K562 (cell line): ENCODE data around the gene IQCN. TPM values are rescaled to one million over a fixed set of nuclear protein-coding genes. Genes with fewer than 3 reads are reported as not detected.

Experiments used
- ATAC-seq: fragments of 200-7000 bp; cut with Tn5 transposase; 3 replicates; pipeline ENCODE4 v1.9.1; 2020; ENCODE audit warnings: moderate library complexity
- BruUV-seq: library from RNA; stranded (reverse); fragments of 400-500 nt; replicated peaks from 2 replicates; lab custom pipeline; 2021; lab: Mats Ljungman, UMichigan
- CTCF ChIA-PET: fragments of 300-600 bp; formaldehyde crosslinking; extraction: SDS; loops from one replicate; lab custom pipeline; 2021; ENCODE audit warnings: low intra/inter-chr PET ratio; lab: Yijun Ruan, JAX
- POLR2A ChIA-PET: fragments of 300-600, 350-650 bp; sonication (Branson Sonifier 250); formaldehyde crosslinking; extraction: SDS; loops from one replicate; lab custom pipeline; 2021; ENCODE audit warnings: antibody characterized with exemption, inconsistent platforms; lab: Yijun Ruan, JAX
- DNase-seq, 4 experiments: peaks; one replicate each; pipeline versions ENCODE4 v3.0.0 to v3.0.0-alpha.2; 2011 to 2018; ENCODE audit warnings: low spot score in 3 of 4, mixed read lengths in 3 of 4; ENCODE audit errors: extremely low read depth in 1 of 4
- FAIRE-seq: peaks from 2 replicates; lab custom pipeline; 2011; peaks lifted over from hg19 to GRCh38; lab: Jason Lieb, UNC
- H2AFZ ChIP-seq: 2 replicates; pipeline ENCODE4 v1.6.0; 2011; ENCODE audit warnings: low read depth, low read length, control low read depth, inconsistent platforms
- H3K27ac ChIP-seq: fragments of 200-600 bp; 3 replicates; pipeline ENCODE4 v1.8.0; 2011; ENCODE audit warnings: low read depth, mild to moderate bottlenecking, control low read depth, inconsistent platforms, low read length, moderate library complexity, mixed read lengths; ENCODE audit errors: extremely low read depth
- H3K27me3 ChIP-seq, 2 experiments: fragments of 300-600 bp in 1 of 2; 2 replicates in 1 of 2; 3 replicates in 1 of 2; pipeline versions ENCODE4 v1.6.0 to v1.8.0; 2011; ENCODE audit warnings: inconsistent platforms in 2 of 2, low read length in 2 of 2, mild to moderate bottlenecking in 1 of 2, mixed read lengths in 1 of 2, moderate library complexity in 1 of 2; ENCODE audit not compliant: control insufficient read depth in 2 of 2, insufficient read depth in 2 of 2
- H3K36me3 ChIP-seq: fragments of 300-600 bp; 3 replicates; pipeline ENCODE4 v1.8.0; 2011; ENCODE audit warnings: mild to moderate bottlenecking, low read length, inconsistent platforms; ENCODE audit not compliant: control insufficient read depth, insufficient read depth
- H3K4me1 ChIP-seq, 2 experiments: fragments of 200-600 bp in 1 of 2; replicated peaks in 1 of 2; 2 replicates in 1 of 2; 3 replicates in 1 of 2; pipeline versions ENCODE4 v1.5.1 to v1.8.0; 2011; ENCODE audit warnings: inconsistent platforms in 2 of 2, low read length in 2 of 2, mild to moderate bottlenecking in 1 of 2, mixed read lengths in 1 of 2, moderate library complexity in 1 of 2; ENCODE audit not compliant: control insufficient read depth in 2 of 2, insufficient read depth in 2 of 2
- H3K4me2 ChIP-seq: 2 replicates; pipeline ENCODE4 v1.6.1; 2011; ENCODE audit warnings: low read length, control low read depth, inconsistent platforms, mixed read lengths; ENCODE audit not compliant: insufficient read depth
- H3K4me3 ChIP-seq: fragments of 200-600 bp; sonication (generic), shearing (Covaris generic); 2 replicates; pipeline ENCODE4 v1.5.1; 2016; ENCODE audit warnings: control low read depth, inconsistent platforms
- H3K79me2 ChIP-seq: fragments of 200-600 bp; 3 replicates; pipeline ENCODE4 v1.8.0; 2011; ENCODE audit warnings: low read length, inconsistent platforms; ENCODE audit not compliant: control insufficient read depth, insufficient read depth
- H3K9ac ChIP-seq, 2 experiments: 2 replicates each; pipeline versions ENCODE4 v1.6.0 to v1.6.1; 2011; ENCODE audit warnings: low read depth in 2 of 2, low read length in 2 of 2, control low read depth in 1 of 2, inconsistent platforms in 1 of 2, mild to moderate bottlenecking in 1 of 2, mixed read lengths in 1 of 2; ENCODE audit not compliant: insufficient read depth in 1 of 2
- H3K9me1 ChIP-seq: one replicate; pipeline ENCODE4 v1.6.0; 2011; ENCODE audit warnings: inconsistent platforms, mild to moderate bottlenecking, low read length, moderate library complexity; ENCODE audit not compliant: control insufficient read depth, insufficient read depth
- H3K9me3 ChIP-seq: replicated peaks from 2 replicates; pipeline ENCODE4 v1.5.1; 2011; ENCODE audit warnings: low read depth, low read length, inconsistent platforms; ENCODE audit not compliant: control insufficient read depth, insufficient read depth
- H4K20me1 ChIP-seq: replicated peaks from 2 replicates; pipeline ENCODE4 v1.6.1; 2011; ENCODE audit warnings: low read length, inconsistent platforms, mixed read lengths; ENCODE audit not compliant: control insufficient read depth, insufficient read depth
- BRD4 ChIP-seq: fragments of 200-600 bp; sonication (generic); IDR thresholded peaks from 2 replicates; pipeline ENCODE4 v1.6.1; 2017; ENCODE audit warnings: inconsistent platforms
- CHD2 ChIP-seq: IDR thresholded peaks from 2 replicates; pipeline ENCODE4 v1.6.1; 2011; ENCODE audit warnings: low read depth, low read length
- HDAC2 ChIP-seq: fragments of 450-650 bp; IDR thresholded peaks from 2 replicates; pipeline ENCODE4 v1.6.1; 2016; ENCODE audit warnings: mild to moderate bottlenecking
- LARP7 ChIP-seq: fragments of 450-650 bp; IDR thresholded peaks from 2 replicates; pipeline ENCODE4 v1.6.1; 2016
- ZFP1 ChIP-seq: fragments of 450-650 bp; formaldehyde crosslinking; IDR thresholded peaks from 2 replicates; pipeline ENCODE4 v1.4.0; 2020; ENCODE audit warnings: mild to moderate bottlenecking, mixed read lengths
- ZNF140 ChIP-seq: fragments of 250-450 bp; sonication (Bioruptor Pico); IDR thresholded peaks from 2 replicates; pipeline ENCODE4 v1.8.0; 2021; ENCODE audit warnings: moderate library complexity, mild to moderate bottlenecking, inconsistent platforms
- WGBS: fragments of 100-300 bp; shearing (Covaris generic); methylation state at CpG from one replicate; pipeline ENCODE4 v1.1.6; 2016; ENCODE audit warnings: low coverage, mixed read lengths; ENCODE audit not compliant: insufficient coverage; ENCODE audit errors: missing lambda C conversion rate; 5-methylcytosine and 5-hydroxymethylcytosine counted together
- in situ Hi-C: fragments of 300-500 bp; cut with MboI; formaldehyde crosslinking; loops from 4 replicates; pipeline ENCODE4 v1.15.0; 2018; ENCODE audit warnings: inconsistent platforms, mixed read lengths
- intact Hi-C: fragments of 100-400 bp; cut with micrococcal nuclease; formaldehyde crosslinking; loops from 2 replicates; pipeline ENCODE4 v1.14.2; 2022
- polyA plus RNA-seq, 8 experiments: library from polyadenylated mRNA; depleted of rRNA in 4 of 8; stranded (reverse) in 5 of 8; unstranded in 3 of 8; fragments of >200 nt; fragmentation: Nextera tagmentation in 2 of 8; fragmentation: Illumina TruSeq in 1 of 8; extraction: Ambion mirVana in 2 of 8; extraction: Trizol in 1 of 8; gene quantifications; 2 replicates each; pipeline versions ENCODE4 v1.2.1 to v1.2.3, GENCODE V29; 2011 to 2014; ENCODE audit warnings: inconsistent platforms in 1 of 8, missing spikeins in 1 of 8
- total RNA-seq, 7 experiments: library from RNA; depleted of rRNA in 6 of 7; stranded (reverse); fragments of >200 nt in 6 of 7; fragmentation: Illumina TruSeq in 2 of 7; extraction: Trizol in 2 of 7; gene quantifications; 2 replicates each; pipeline versions ENCODE4 v1.2.1 to v1.2.3, GENCODE V29; 2011 to 2021; ENCODE audit warnings: low replicate concordance in 1 of 7
- TF ChIP-seq, protein P1 (sequence below): fragments of 450-650 bp; IDR thresholded peaks from 2 replicates; pipeline ENCODE4 v1.6.1; 2016; ENCODE audit warnings: antibody characterized with exemption
- TF ChIP-seq, protein P2 (sequence below): sonication (generic); formaldehyde crosslinking; IDR thresholded peaks from 2 replicates; pipeline ENCODE4 v1.8.0; 2023; ENCODE audit warnings: mild to moderate bottlenecking, missing genetic modification reagents
- TF ChIP-seq, protein P3 (sequence below): sonication (generic); formaldehyde crosslinking; IDR thresholded peaks from 2 replicates; pipeline ENCODE4 v1.8.0; 2022; ENCODE audit warnings: missing genetic modification reagents, mild to moderate bottlenecking, borderline replicate concordance

IQCN gene
- total and polyA plus RNA-seq, 9 of the 15 experiments (the other 6 are each of a cell fraction or from before 2014, with no cell fraction given): 0.01 to 0.07 (median 0.04) TPM; not detected in 3

DNA sequence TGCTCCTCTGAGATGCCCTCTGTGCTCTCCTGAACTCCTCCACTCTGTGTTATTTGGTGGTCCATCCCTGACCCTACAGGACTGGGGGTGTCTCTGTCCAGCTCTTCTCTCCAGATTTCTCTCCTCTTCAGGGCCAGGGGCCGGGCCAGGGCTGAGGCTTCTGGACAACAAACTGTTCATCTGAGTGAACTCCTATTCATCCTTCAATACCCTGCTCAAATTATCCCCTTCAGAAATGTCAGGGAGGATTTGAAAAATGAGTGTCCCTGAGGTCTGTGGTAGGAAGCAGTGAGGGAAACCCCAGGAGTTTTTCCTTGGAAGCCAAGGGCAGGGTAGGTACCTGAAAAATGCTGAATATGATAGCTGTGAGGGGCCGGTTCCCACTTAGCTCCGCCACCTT, 55.7 kb downstream of the IQCN start:
- ATAC-seq (no peak), DNase-seq (no peak), FAIRE-seq (no peak)
- in situ Hi-C loops: no loop called here
- 28% methylated on average over 3 of the region's 3 CpGs for WGBS
- Histone ChIP-seq H3K9me1 (no peaks in the 10 kb centered on the region), H2AFZ (no peak overlapping the region), H4K20me1 (no peaks in the 10 kb centered on the region), H3K9me3 (no peaks in the 10 kb centered on the region), H3K27me3 (no peaks in the 10 kb centered on the region), H3K27ac (no peak overlapping the region), H3K9ac (no peak overlapping the region), H3K4me2 (no peak overlapping the region), H3K36me3 (no peaks in the 10 kb centered on the region), H3K4me1 (peaks cover 16 to 42% of the 10 kb centered on the region in 2 experiments; a peak in 4 of 5 replicates), H3K4me3 (no peak overlapping the region), H3K79me2 (no peaks in the 10 kb centered on the region)
- ChIA-PET CTCF (no interaction called here), POLR2A (interaction anchor here (0.6 to 1.2 kb wide), 2 partner anchors 61 to 371 kb away, joined by 3 to 6 read pairs; no protein-coding TSS in a partner anchor)
- BruUV-seq: no TSS peak
- TF ChIP-seq ZFP1: no peak
- no peak for TF ChIP-seq ZNF140
- TF ChIP-seq BRD4: no peak
- TF ChIP-seq HDAC2: no peak
- TF ChIP-seq, protein P1, sequence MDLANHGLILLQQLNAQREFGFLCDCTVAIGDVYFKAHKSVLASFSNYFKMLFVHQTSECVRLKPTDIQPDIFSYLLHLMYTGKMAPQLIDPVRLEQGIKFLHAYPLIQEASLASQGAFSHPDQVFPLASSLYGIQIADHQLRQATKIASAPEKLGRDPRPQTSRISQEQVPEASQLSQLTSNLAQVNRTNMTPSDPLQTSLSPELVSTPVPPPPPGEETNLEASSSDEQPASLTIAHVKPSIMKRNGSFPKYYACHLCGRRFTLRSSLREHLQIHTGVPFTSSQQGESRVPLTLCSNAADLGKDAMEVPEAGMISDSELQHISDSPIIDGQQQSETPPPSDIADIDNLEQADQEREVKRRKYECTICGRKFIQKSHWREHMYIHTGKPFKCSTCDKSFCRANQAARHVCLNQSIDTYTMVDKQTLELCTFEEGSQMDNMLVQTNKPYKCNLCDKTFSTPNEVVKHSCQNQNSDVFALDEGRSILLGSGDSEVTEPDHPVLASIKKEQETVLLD: no peak
- TF ChIP-seq LARP7: no peak
- TF ChIP-seq, protein P2, sequence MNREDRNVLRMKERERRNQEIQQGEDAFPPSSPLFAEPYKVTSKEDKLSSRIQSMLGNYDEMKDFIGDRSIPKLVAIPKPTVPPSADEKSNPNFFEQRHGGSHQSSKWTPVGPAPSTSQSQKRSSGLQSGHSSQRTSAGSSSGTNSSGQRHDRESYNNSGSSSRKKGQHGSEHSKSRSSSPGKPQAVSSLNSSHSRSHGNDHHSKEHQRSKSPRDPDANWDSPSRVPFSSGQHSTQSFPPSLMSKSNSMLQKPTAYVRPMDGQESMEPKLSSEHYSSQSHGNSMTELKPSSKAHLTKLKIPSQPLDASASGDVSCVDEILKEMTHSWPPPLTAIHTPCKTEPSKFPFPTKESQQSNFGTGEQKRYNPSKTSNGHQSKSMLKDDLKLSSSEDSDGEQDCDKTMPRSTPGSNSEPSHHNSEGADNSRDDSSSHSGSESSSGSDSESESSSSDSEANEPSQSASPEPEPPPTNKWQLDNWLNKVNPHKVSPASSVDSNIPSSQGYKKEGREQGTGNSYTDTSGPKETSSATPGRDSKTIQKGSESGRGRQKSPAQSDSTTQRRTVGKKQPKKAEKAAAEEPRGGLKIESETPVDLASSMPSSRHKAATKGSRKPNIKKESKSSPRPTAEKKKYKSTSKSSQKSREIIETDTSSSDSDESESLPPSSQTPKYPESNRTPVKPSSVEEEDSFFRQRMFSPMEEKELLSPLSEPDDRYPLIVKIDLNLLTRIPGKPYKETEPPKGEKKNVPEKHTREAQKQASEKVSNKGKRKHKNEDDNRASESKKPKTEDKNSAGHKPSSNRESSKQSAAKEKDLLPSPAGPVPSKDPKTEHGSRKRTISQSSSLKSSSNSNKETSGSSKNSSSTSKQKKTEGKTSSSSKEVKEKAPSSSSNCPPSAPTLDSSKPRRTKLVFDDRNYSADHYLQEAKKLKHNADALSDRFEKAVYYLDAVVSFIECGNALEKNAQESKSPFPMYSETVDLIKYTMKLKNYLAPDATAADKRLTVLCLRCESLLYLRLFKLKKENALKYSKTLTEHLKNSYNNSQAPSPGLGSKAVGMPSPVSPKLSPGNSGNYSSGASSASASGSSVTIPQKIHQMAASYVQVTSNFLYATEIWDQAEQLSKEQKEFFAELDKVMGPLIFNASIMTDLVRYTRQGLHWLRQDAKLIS (CRISPR knock-in tag): no peak
- no peak for TF ChIP-seq CHD2
- TF ChIP-seq, protein P3, sequence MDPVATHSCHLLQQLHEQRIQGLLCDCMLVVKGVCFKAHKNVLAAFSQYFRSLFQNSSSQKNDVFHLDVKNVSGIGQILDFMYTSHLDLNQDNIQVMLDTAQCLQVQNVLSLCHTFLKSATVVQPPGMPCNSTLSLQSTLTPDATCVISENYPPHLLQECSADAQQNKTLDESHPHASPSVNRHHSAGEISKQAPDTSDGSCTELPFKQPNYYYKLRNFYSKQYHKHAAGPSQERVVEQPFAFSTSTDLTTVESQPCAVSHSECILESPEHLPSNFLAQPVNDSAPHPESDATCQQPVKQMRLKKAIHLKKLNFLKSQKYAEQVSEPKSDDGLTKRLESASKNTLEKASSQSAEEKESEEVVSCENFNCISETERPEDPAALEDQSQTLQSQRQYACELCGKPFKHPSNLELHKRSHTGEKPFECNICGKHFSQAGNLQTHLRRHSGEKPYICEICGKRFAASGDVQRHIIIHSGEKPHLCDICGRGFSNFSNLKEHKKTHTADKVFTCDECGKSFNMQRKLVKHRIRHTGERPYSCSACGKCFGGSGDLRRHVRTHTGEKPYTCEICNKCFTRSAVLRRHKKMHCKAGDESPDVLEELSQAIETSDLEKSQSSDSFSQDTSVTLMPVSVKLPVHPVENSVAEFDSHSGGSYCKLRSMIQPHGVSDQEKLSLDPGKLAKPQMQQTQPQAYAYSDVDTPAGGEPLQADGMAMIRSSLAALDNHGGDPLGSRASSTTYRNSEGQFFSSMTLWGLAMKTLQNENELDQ (CRISPR knock-in tag): no peak
- intact Hi-C loops: no loop called here
